Fibroblast of pulmonary artery (primary cell): ENCODE data around the gene RBMS1.
A peak's percentile ranks its signal among the peaks of the same experiment; 100 is the strongest.

Experiments
- DNase-seq: peaks from one replicate; pipeline ENCODE4 v3.0.0-alpha.2; 2010; ENCODE audit warnings: low read depth
- H3K4me3 ChIP-seq: replicated peaks from 2 replicates; pipeline ENCODE4 v1.5.1; 2011; ENCODE audit warnings: low read depth, mild to moderate bottlenecking, control low read depth, low read length, moderate library complexity
- CTCF ChIP-seq: IDR thresholded peaks from 2 replicates; pipeline ENCODE4 v1.5.1; 2011; ENCODE audit warnings: mild to moderate bottlenecking, control low read depth, low read length, inconsistent platforms; ENCODE audit errors: missing control alignments

RBMS1 gene

GRCh38 chr2:160471950-160472349 lies 21.7 kb downstream of the RBMS1 start:
- no peak for DNase-seq
- TF ChIP-seq CTCF = no peak
- no peak overlapping the region for H3K4me3 ChIP-seq

GRCh38 chr2:160469621-160470204 lies 23.9 kb downstream of the RBMS1 start:
- H3K4me3 ChIP-seq = no peak overlapping the region
- DNase-seq = peak; percentile 33
- TF ChIP-seq CTCF = no peak

GRCh38 chr2:160469164-160469563 lies 24.4 kb downstream of the RBMS1 start:
- H3K4me3 ChIP-seq = no peak overlapping the region
- TF ChIP-seq CTCF = no peak
- DNase-seq = no peak

- H3K4me3 ChIP-seq = no peak overlapping the region
- no peak for TF ChIP-seq CTCF
- DNase-seq = no peak
Observed at GRCh38 chr2:160467086-160467485, 26.5 kb downstream of the RBMS1 start.

- TF ChIP-seq CTCF = no peak
- DNase-seq = no peak
- H3K4me3 ChIP-seq = no peak overlapping the region
Observed at GRCh38 chr2:160465406-160465805, 28.2 kb downstream of the RBMS1 start.

- no peak for TF ChIP-seq CTCF
- peak; percentile 32 for DNase-seq
- no peak overlapping the region for H3K4me3 ChIP-seq
Observed at GRCh38 chr2:160465002-160465401, 28.6 kb downstream of the RBMS1 start.

- no peak for DNase-seq
- TF ChIP-seq CTCF = no peak
- no peak overlapping the region for H3K4me3 ChIP-seq
Observed at GRCh38 chr2:160464017-160464416, 29.6 kb downstream of the RBMS1 start.
